H1 (cell line): ENCODE data around the gene CEP89. TPM values are rescaled to one million over a fixed set of nuclear protein-coding genes. Genes with fewer than 3 reads are reported as not detected.

Experiments
- CTCF ChIA-PET: fragments of 300-600 bp; sonication (Branson Sonifier 250); formaldehyde crosslinking; loops from one replicate; lab custom pipeline; 2021; ENCODE audit not compliant: partially characterized antibody; lab: Charles Lee
- POLR2A ChIA-PET: fragments of 300-600 bp; sonication (Branson Sonifier 250); formaldehyde crosslinking; loops from one replicate; lab custom pipeline; 2021; ENCODE audit warnings: inconsistent platforms; ENCODE audit not compliant: partially characterized antibody; lab: Charles Lee
- DNase-seq, 2 experiments: peaks; one replicate each; pipeline versions ENCODE4 v3.0.0 to v3.0.0-alpha.2; 2010 to 2022; ENCODE audit warnings: low spot score in 2 of 2, low read depth in 1 of 2, mixed read lengths in 1 of 2
- FAIRE-seq: peaks from 2 replicates; lab custom pipeline; 2011; peaks lifted over from hg19 to GRCh38; lab: Jason Lieb, UNC
- H2AFZ ChIP-seq: 2 replicates; pipeline ENCODE4 v1.8.1; 2012; ENCODE audit warnings: low read length, inconsistent platforms
- H2AK5ac ChIP-seq: 2 replicates; pipeline ENCODE4 v1.6.1; 2013; ENCODE audit warnings: low read depth, low read length
- H2BK120ac ChIP-seq: replicated peaks from 2 replicates; pipeline ENCODE3; 2013; ENCODE audit warnings: low read depth, low read length, inconsistent platforms
- H2BK12ac ChIP-seq: 2 replicates; pipeline ENCODE4 v1.6.1; 2013; ENCODE audit warnings: low read depth, low read length
- H2BK15ac ChIP-seq: 2 replicates; pipeline ENCODE4 v1.6.1; 2013; ENCODE audit warnings: low read length
- H2BK20ac ChIP-seq: 2 replicates; pipeline ENCODE4 v1.6.1; 2013; ENCODE audit warnings: low read length
- H2BK5ac ChIP-seq: 2 replicates; pipeline ENCODE4 v1.6.1; 2013; ENCODE audit warnings: low read depth, low read length
- H3K14ac ChIP-seq: 2 replicates; pipeline ENCODE4 v1.6.1; 2013; ENCODE audit warnings: inconsistent platforms; ENCODE audit not compliant: insufficient read length
- H3K18ac ChIP-seq: 2 replicates; pipeline ENCODE4 v1.6.1; 2013; ENCODE audit warnings: low read length; ENCODE audit errors: extremely low read depth
- H3K23ac ChIP-seq: 2 replicates; pipeline ENCODE4 v1.6.1; 2013; ENCODE audit warnings: inconsistent platforms; ENCODE audit not compliant: insufficient read length
- H3K23me2 ChIP-seq: 2 replicates; pipeline ENCODE4 v1.6.1; 2013; ENCODE audit warnings: low read depth, low read length
- H3K27ac ChIP-seq: 2 replicates; pipeline ENCODE4 v1.6.1; 2011; ENCODE audit warnings: low read depth, low read length, inconsistent platforms
- H3K27me3 ChIP-seq, 4 experiments: replicated peaks in 1 of 4; 1 replicate in 1 of 4; 2 replicates in 3 of 4; pipeline versions ENCODE4 v1.6.1 to v1.8.1; 2011 to 2013; ENCODE audit warnings: low read length in 3 of 4, mild to moderate bottlenecking in 3 of 4, inconsistent platforms in 2 of 4, mixed read lengths in 2 of 4, moderate library complexity in 1 of 4; ENCODE audit not compliant: control insufficient read depth in 3 of 4, insufficient read depth in 3 of 4; ENCODE audit errors: extremely low read depth in 1 of 4
- H3K36me3 ChIP-seq, 4 experiments: 2 replicates each; pipeline versions ENCODE4 v1.6.1 to v1.8.1; 2011 to 2013; ENCODE audit warnings: mild to moderate bottlenecking in 4 of 4, low read length in 3 of 4, moderate library complexity in 2 of 4, control low read depth in 1 of 4, inconsistent platforms in 1 of 4; ENCODE audit not compliant: insufficient read depth in 4 of 4, control insufficient read depth in 2 of 4
- H3K4ac ChIP-seq: replicated peaks from 2 replicates; pipeline ENCODE3; 2013; ENCODE audit warnings: low read length, low read depth, mixed read lengths, inconsistent platforms; ENCODE audit not compliant: insufficient read length
- H3K4me1 ChIP-seq, 4 experiments: replicated peaks in 1 of 4; 1 replicate in 1 of 4; 2 replicates in 3 of 4; pipeline versions ENCODE4 v1.6.1 to v1.8.1; 2011 to 2013; ENCODE audit warnings: low read length in 3 of 4, inconsistent platforms in 2 of 4, mixed read lengths in 1 of 4; ENCODE audit not compliant: insufficient read depth in 4 of 4, control insufficient read depth in 3 of 4
- H3K4me2 ChIP-seq, 2 experiments: 2 replicates each; pipeline versions ENCODE4 v1.6.1 to v1.8.1; 2011 to 2013; ENCODE audit warnings: low read depth in 2 of 2, low read length in 2 of 2, control low read depth in 1 of 2, inconsistent platforms in 1 of 2, mild to moderate bottlenecking in 1 of 2; ENCODE audit not compliant: insufficient read depth in 1 of 2
- H3K4me3 ChIP-seq, 4 experiments: fragments of 200-600, 300-600 bp in 1 of 4; sonication (generic), shearing (Covaris generic), sonication (Bioruptor Twin) in 1 of 4; 2 replicates each; pipeline versions ENCODE4 v1.5.1 to v1.8.1; 2011 to 2016; ENCODE audit warnings: low read length in 4 of 4, low read depth in 3 of 4, control low read depth in 2 of 4, inconsistent platforms in 2 of 4, mild to moderate bottlenecking in 2 of 4, mixed read lengths in 1 of 4, moderate library complexity in 1 of 4; ENCODE audit not compliant: insufficient read depth in 2 of 4; ENCODE audit errors: extremely low read depth in 1 of 4
- H3K56ac ChIP-seq: replicated peaks from 2 replicates; pipeline ENCODE3; 2013; ENCODE audit warnings: low read depth, mild to moderate bottlenecking, mixed read lengths, low read length, inconsistent platforms; ENCODE audit not compliant: insufficient read length
- H3K79me1 ChIP-seq: 2 replicates; pipeline ENCODE4 v1.6.1; 2013; ENCODE audit warnings: low read depth, low read length, control low read depth
- H3K79me2 ChIP-seq, 2 experiments: 2 replicates each; pipeline versions ENCODE4 v1.6.1 to v1.8.1; 2012 to 2013; ENCODE audit warnings: low read length in 2 of 2, mild to moderate bottlenecking in 2 of 2, inconsistent platforms in 1 of 2; ENCODE audit not compliant: insufficient read depth in 2 of 2, control insufficient read depth in 1 of 2
- H3K9ac ChIP-seq, 4 experiments: replicated peaks in 1 of 4; 1 replicate in 1 of 4; 2 replicates in 3 of 4; pipeline versions ENCODE4 v1.6.1 to v1.8.1; 2011 to 2013; ENCODE audit warnings: low read depth in 3 of 4, low read length in 3 of 4, control low read depth in 2 of 4, mild to moderate bottlenecking in 2 of 4, moderate library complexity in 2 of 4, inconsistent platforms in 1 of 4; ENCODE audit errors: extremely low read depth in 1 of 4
- H3K9me3 ChIP-seq, 2 experiments: 2 replicates each; pipeline versions ENCODE4 v1.6.1 to v1.8.1; 2012 to 2013; ENCODE audit warnings: mild to moderate bottlenecking in 2 of 2, moderate library complexity in 2 of 2, control low read depth in 1 of 2, inconsistent platforms in 1 of 2, low read depth in 1 of 2, low read length in 1 of 2, mixed read lengths in 1 of 2; ENCODE audit not compliant: insufficient read depth in 2 of 2
- H4K20me1 ChIP-seq, 2 experiments: replicated peaks in 1 of 2; 2 replicates each; pipeline versions ENCODE3 to v1.8.1; 2011 to 2013; ENCODE audit warnings: inconsistent platforms in 2 of 2, low read length in 2 of 2, mild to moderate bottlenecking in 1 of 2; ENCODE audit not compliant: insufficient read depth in 2 of 2, control insufficient read depth in 1 of 2
- H4K5ac ChIP-seq: 2 replicates; pipeline ENCODE4 v1.6.1; 2013; ENCODE audit warnings: low read length, low read depth, mixed read lengths, inconsistent platforms; ENCODE audit not compliant: insufficient read length
- H4K8ac ChIP-seq: 2 replicates; pipeline ENCODE4 v1.8.0; 2013; ENCODE audit warnings: mild to moderate bottlenecking, moderate library complexity, low read length, inconsistent platforms; ENCODE audit not compliant: insufficient read depth; ENCODE audit errors: extremely low read depth
- H4K91ac ChIP-seq: replicated peaks from 2 replicates; pipeline ENCODE3; 2013; ENCODE audit warnings: low read length, mixed read lengths, inconsistent platforms; ENCODE audit not compliant: insufficient read length
- CHD2 ChIP-seq: IDR thresholded peaks from 2 replicates; pipeline ENCODE4 v1.6.1; 2012; ENCODE audit warnings: low read length, improper control_type of control experiment
- RAD21 ChIP-seq, 2 experiments: IDR thresholded peaks in 1 of 2; conservative IDR thresholded peaks in 1 of 2; 2 replicates each; pipeline ENCODE4 v1.6.1; 2011; ENCODE audit warnings: low read depth in 2 of 2, low read length in 2 of 2, improper control_type of control experiment in 1 of 2, inconsistent platforms in 1 of 2, mild to moderate bottlenecking in 1 of 2, moderate library complexity in 1 of 2
- TAF1 ChIP-seq: IDR thresholded peaks from 2 replicates; pipeline ENCODE4 v1.6.1; 2011; ENCODE audit warnings: mild to moderate bottlenecking, low read depth, low read length
- TBP ChIP-seq: IDR thresholded peaks from 2 replicates; pipeline ENCODE4 v1.6.1; 2011; ENCODE audit warnings: low read depth, low read length, improper control_type of control experiment
- ZNF274 ChIP-seq: IDR thresholded peaks from 2 replicates; pipeline ENCODE4 v1.7.0; 2012; ENCODE audit warnings: low read length, borderline replicate concordance; ENCODE audit errors: extremely low read depth
- WGBS, 2 experiments: shearing (Covaris generic) in 1 of 2; methylation state at CpG; one replicate each; pipeline versions ENCODE4 v1.1.6 to v1.1.7; 2013 to 2015; ENCODE audit warnings: low lambda C conversion rate in 2 of 2, mixed read lengths in 2 of 2, inconsistent platforms in 1 of 2, low coverage in 1 of 2, missing lambda C conversion rate in 1 of 2; ENCODE audit not compliant: insufficient replicate concordance in 2 of 2, insufficient coverage in 1 of 2, insufficient read length in 1 of 2; ENCODE audit errors: extremely low coverage in 1 of 2, missing lambda C conversion rate in 1 of 2; 5-methylcytosine and 5-hydroxymethylcytosine counted together
- polyA plus RNA-seq, 7 experiments: library from polyadenylated mRNA; depleted of rRNA in 3 of 7; stranded (reverse) in 5 of 7; unstranded in 2 of 7; fragments of >200 nt in 5 of 7; fragments of 200-250 nt in 2 of 7; gene quantifications; 1 replicate in 5 of 7; 2 replicates in 1 of 7; 4 replicates in 1 of 7; pipeline versions ENCODE4 v1.2.1 to v1.2.3, GENCODE V29; 2011 to 2013; ENCODE audit warnings: missing spikeins in 2 of 7, mixed read lengths in 2 of 7
- total RNA-seq: library from RNA; stranded (reverse); fragmentation: NEBNext Ultra II Directional; extraction: Animal tissue kit (Norgen Biotek cat#: 25700); gene quantifications from 2 replicates; pipeline ENCODE4 v1.2.1, GENCODE V29; 2021

CEP89 gene
- total and polyA plus RNA-seq, 2 of the 8 experiments (the other 6 are each of a cell fraction or from before 2014, with no cell fraction given) = 23.0 to 23.6 TPM

DNA sequence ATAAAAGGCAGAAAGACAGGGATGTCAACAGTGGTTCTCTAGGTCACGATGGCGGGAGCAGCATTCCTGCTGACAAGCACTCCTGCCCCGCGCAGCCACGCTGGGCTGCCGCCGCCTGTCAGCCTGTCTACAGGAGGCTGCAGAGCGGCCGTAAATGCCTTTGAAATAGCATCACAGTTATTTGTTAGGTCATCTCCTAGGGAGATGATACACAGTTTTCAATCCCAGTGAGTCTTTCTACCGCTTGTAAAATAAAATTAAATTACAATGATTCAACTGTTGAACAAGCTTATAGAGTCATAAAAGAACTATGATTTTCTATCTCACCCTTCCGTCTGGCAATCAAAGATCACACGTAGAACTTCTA, 94.9 kb downstream of the CEP89 start:
- Histone ChIP-seq H2BK5ac (no peak overlapping the region), H3K9me3 (no peaks in the 10 kb centered on the region), H3K9ac (no peak overlapping the region), H3K4ac (no peak overlapping the region), H2AK5ac (no peak overlapping the region), H2BK15ac (no peak overlapping the region), H3K36me3 (no peaks in the 10 kb centered on the region), H4K5ac (no peak overlapping the region), H3K79me2 (no peaks in the 10 kb centered on the region), H3K4me1 (peaks cover 0 to 3% (median 2%) of the 10 kb centered on the region in 4 experiments; a peak in 4 of 7 replicates), H3K27me3 (no peaks in the 10 kb centered on the region), H3K18ac (no peak overlapping the region), H3K27ac (no peak overlapping the region), H3K4me3 (no peak overlapping the region), H2AFZ (no peak overlapping the region), H3K4me2 (no peak overlapping the region), H2BK12ac (no peak overlapping the region), H4K8ac (no peak overlapping the region), H4K91ac (no peak overlapping the region), H3K23me2 (no peaks in the 10 kb centered on the region), H3K14ac (no peak overlapping the region), H2BK20ac (no peak overlapping the region), H3K23ac (no peak overlapping the region), H3K79me1 (no peaks in the 10 kb centered on the region), H2BK120ac (no peak overlapping the region), H3K56ac (no peak overlapping the region), H4K20me1 (peaks cover 0 to 1% of the 10 kb centered on the region in 2 experiments)
- ChIA-PET POLR2A (no interaction called here), CTCF (interaction anchor here (0.6 to 1.7 kb wide), 2 partner anchors 14 to 15 kb away, joined by 3 to 4 read pairs; no protein-coding TSS in a partner anchor)
- TF ChIP-seq CHD2 = no peak
- no peak for TF ChIP-seq ZNF274
- TF ChIP-seq RAD21 (IDR thresholded peaks at IDR 0.05 in 1 of 2, conservative IDR thresholded peaks at IDR 0.05 in 1 of 2; ENCODE audit: low read depth in 2 of 2, low read length in 2 of 2) = no peak
- no peak for TF ChIP-seq TBP
- TF ChIP-seq TAF1 = no peak
- peak in 1 of 2 experiments; percentile 26 for DNase-seq
- WGBS, 2 experiments = 85% methylated on average over 12 of the region's 12 CpGs; no CpG with 5 or more reads in 1 of the 2 experiments
- FAIRE-seq = no peak
